ENCODE data around the gene ZNF37A.
"Not testable (repeated sequence)": the region's sequence is repeated elsewhere in the genome, so short reads cannot be mapped to it uniquely, and the experiment has no call there.

Gene ZNF37A

DNA sequence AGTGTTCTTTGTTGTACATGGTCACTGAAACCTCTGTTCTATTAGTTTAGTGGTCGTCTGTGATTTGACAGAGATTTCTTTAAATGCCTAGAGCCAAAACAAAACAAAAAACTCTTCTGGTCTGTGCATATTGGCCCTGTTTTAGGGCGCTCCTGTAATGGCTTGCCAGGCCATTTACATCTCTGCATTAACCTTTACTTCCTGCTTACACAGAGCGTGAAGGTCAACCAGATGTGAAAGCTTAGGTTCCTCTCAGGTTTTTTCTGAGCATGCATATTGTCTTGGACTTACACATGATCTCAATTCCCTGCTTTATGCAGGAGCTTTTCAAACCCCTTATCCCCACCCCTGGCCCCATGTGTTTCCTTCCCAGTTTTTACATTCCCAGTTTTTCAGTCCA is 9.6 kb downstream of the ZNF37A start:
- in situ Hi-C loops (cut with MboI; ENCODE audit: low sequenced_read_pairs), result no loop called here
- peaks cover 9% of the 10 kb centered on the region for H3K9me3 ChIP-seq
- no peaks in the 10 kb centered on the region for H3K4me1 ChIP-seq
- H3K27me3 ChIP-seq (ENCODE audit: low read depth), result no peaks in the 10 kb centered on the region
- no peak overlapping the region for H3K4me3 ChIP-seq
- H3K36me3 ChIP-seq (replicated peaks), result peaks cover 6% of the 10 kb centered on the region
- no peak for DNase-seq (ENCODE audit: low spot score in 2 of 2)

- Histone ChIP-seq H3K4me1 (no peaks in the 10 kb centered on the region), H3K27me3 (ENCODE audit: low read depth) (no peaks in the 10 kb centered on the region), H3K36me3 (replicated peaks) (peaks cover 17% of the 10 kb centered on the region), H3K9me3 (peaks cover 11% of the 10 kb centered on the region; the same call in 1 of the 2 replicates), H3K4me3 (no peak overlapping the region)
- in situ Hi-C loops (cut with MboI; ENCODE audit: low sequenced_read_pairs), result no loop called here
- no peak for DNase-seq (ENCODE audit: low spot score in 2 of 2)
These were observed 18.0 kb downstream of the ZNF37A start for GRCh38 chr10:38112159-38112558.

- peaks cover 29% of the 10 kb centered on the region for H3K9me3 ChIP-seq
- in situ Hi-C loops (cut with MboI; ENCODE audit: low sequenced_read_pairs), result no loop called here
- DNase-seq (ENCODE audit: low spot score in 2 of 2), result no peak
- H3K36me3 ChIP-seq (replicated peaks), result peaks cover 24% of the 10 kb centered on the region
- no peaks in the 10 kb centered on the region for H3K27me3 ChIP-seq (ENCODE audit: low read depth)
- H3K4me3 ChIP-seq, result no peak overlapping the region
- H3K4me1 ChIP-seq, result no peaks in the 10 kb centered on the region
These were observed 24.1 kb downstream of the ZNF37A start for GRCh38 chr10:38118072-38118807.

DNA sequence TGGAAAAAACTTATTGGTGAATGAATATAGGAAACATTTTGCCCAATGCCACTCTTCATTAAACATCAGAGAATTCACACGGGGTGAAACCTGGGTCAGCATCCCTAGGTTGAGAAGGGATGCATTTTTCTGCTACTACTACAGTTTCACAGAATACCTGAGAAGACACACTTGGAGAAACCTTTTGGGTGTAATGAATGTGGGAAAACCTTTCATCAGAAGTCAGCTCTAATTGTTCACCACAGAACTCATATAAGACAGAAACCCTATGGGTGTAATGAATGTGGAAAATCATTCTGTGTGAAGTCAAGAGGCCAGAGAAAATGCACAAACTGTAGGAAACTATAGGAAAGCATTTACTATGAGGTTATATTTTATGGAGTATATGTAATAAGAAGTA is 24.9 kb downstream of the ZNF37A start:
- H3K9me3 ChIP-seq, result peaks cover 29% of the 10 kb centered on the region

GRCh38 chr10:38127812-38128211 is 33.7 kb downstream of the ZNF37A start:
- no peaks in the 10 kb centered on the region for H3K9me3 ChIP-seq
- no peak for DNase-seq (ENCODE audit: low spot score in 2 of 2)
- no peaks in the 10 kb centered on the region for H3K36me3 ChIP-seq (replicated peaks)
- H3K27me3 ChIP-seq (ENCODE audit: low read depth), result no peaks in the 10 kb centered on the region
- in situ Hi-C loops (cut with MboI; ENCODE audit: low sequenced_read_pairs), result no loop called here
- no peak overlapping the region for H3K4me3 ChIP-seq
- no peaks in the 10 kb centered on the region for H3K4me1 ChIP-seq

More for the DNA sequence above, 24.9 kb downstream of the ZNF37A start:
- in situ Hi-C loops (cut with MboI; ENCODE audit: low sequenced_read_pairs), result no loop called here
- no peak for DNase-seq (ENCODE audit: low spot score in 2 of 2)
- Histone ChIP-seq H3K4me1 (no peaks in the 10 kb centered on the region), H3K27me3 (ENCODE audit: low read depth) (no peaks in the 10 kb centered on the region), H3K36me3 (replicated peaks) (peaks cover 24% of the 10 kb centered on the region), H3K4me3 (no peak overlapping the region)

GRCh38 chr10:38143587-38143986 is 49.5 kb downstream of the ZNF37A start:
- in situ Hi-C loops (cut with MboI; ENCODE audit: low sequenced_read_pairs), result no loop called here
- DNase-seq (ENCODE audit: low spot score in 2 of 2), result no peak

DNA sequence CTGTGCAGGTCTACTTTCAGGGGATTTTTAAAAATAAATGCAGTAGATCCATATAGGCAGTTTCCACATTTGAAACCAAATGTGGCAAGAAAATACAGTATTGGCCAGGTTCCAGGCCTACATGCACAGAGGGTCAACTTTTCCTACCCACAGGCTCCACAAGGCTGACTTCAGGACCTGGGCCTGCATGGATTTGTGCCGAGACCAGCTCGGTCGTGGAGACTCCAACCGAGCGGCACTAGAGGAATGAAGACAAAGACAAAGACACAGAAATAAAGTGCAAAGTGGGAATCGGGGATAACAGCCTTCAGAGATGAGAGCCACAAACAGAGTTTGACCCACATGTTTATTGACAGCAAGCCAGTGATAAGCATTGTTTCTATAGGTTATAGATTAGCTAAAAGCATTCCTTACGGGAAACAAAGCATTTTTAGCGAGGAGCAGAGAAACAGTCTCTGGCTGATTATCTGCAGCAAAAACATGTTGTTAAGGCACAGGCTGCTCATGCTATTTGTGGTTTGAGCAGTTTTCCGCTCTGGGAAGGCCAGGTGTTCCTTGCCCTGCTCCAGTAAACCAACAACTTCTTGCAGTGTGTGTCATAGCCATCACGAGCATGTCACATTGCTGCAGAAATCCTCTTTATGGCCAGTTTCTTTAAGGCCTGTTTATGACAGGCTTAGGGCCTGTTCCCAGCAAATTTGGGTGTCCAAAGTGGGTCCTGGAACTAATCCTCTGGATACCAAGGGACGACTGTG is 52.6 kb downstream of the ZNF37A start:
- no peaks in the 10 kb centered on the region for H3K9me3 ChIP-seq
- in situ Hi-C loops (cut with MboI; ENCODE audit: low sequenced_read_pairs), result no loop called here
- H3K4me1 ChIP-seq, result no peaks in the 10 kb centered on the region
- H3K36me3 ChIP-seq (replicated peaks), result no peaks in the 10 kb centered on the region
- no peaks in the 10 kb centered on the region for H3K27me3 ChIP-seq (ENCODE audit: low read depth)
- H3K4me3 ChIP-seq, result no peak overlapping the region
- DNase-seq (ENCODE audit: low spot score in 2 of 2), result no peak

More at GRCh38 chr10:38143587-38143986, 49.5 kb downstream of the ZNF37A start:
- Histone ChIP-seq H3K9me3 (no peaks in the 10 kb centered on the region), H3K4me3 (no peak overlapping the region), H3K36me3 (replicated peaks) (no peaks in the 10 kb centered on the region), H3K27me3 (ENCODE audit: low read depth) (no peaks in the 10 kb centered on the region), H3K4me1 (no peaks in the 10 kb centered on the region)

GRCh38 chr10:38147686-38148085 is 53.5 kb downstream of the ZNF37A start:
- Histone ChIP-seq H3K9me3 (no peaks in the 10 kb centered on the region), H3K4me3 (no peak overlapping the region)
- in situ Hi-C loops (cut with MboI; ENCODE audit: low sequenced_read_pairs), result no loop called here

DNA sequence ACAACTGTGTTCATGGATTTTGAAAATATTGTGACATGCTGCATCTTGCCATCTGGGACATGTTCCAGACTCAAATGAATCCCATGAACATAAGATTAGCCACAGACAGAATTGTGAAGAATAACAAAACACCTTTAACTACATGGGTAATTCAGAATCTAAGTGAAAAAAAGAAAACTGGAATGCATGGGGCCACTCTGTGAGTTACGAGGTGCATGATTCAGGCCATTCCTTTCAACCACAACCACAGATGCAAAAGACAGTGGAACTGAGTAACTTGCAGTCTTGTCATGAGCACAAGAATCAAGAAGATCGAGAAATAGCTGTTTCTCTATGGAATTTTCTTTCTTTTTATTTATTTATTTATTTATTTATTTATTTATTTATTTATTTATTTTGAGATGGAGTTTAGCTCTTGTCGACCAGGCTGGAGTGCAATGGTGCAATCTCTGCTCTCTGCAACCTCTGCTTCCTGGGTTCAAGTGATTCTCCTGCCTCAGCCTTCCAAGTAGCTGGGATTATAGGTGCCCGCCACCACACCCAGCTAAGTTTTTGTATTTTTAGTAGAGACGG is 56.8 kb downstream of the ZNF37A start:
- H3K4me3 ChIP-seq; DNase-seq (ENCODE audit: low spot score in 2 of 2); H3K27me3 ChIP-seq (ENCODE audit: low read depth); H3K36me3 ChIP-seq (replicated peaks); H3K4me1 ChIP-seq; in situ Hi-C loops (cut with MboI; ENCODE audit: low sequenced_read_pairs); H3K9me3 ChIP-seq: not testable (repeated sequence)

More at GRCh38 chr10:38147686-38148085, 53.5 kb downstream of the ZNF37A start:
- Histone ChIP-seq H3K36me3 (replicated peaks) (no peaks in the 10 kb centered on the region), H3K4me1 (no peaks in the 10 kb centered on the region), H3K27me3 (ENCODE audit: low read depth) (no peaks in the 10 kb centered on the region)
- no peak for DNase-seq (ENCODE audit: low spot score in 2 of 2)

- Histone ChIP-seq H3K4me3 (no peak overlapping the region), H3K4me1 (no peaks in the 10 kb centered on the region), H3K27me3 (ENCODE audit: low read depth) (no peaks in the 10 kb centered on the region), H3K9me3 (no peaks in the 10 kb centered on the region), H3K36me3 (replicated peaks) (no peaks in the 10 kb centered on the region)
- in situ Hi-C loops (cut with MboI; ENCODE audit: low sequenced_read_pairs), result no loop called here
- DNase-seq (ENCODE audit: low spot score in 2 of 2), result no peak
These were observed 62.5 kb downstream of the ZNF37A start for GRCh38 chr10:38156416-38157269.

DNA sequence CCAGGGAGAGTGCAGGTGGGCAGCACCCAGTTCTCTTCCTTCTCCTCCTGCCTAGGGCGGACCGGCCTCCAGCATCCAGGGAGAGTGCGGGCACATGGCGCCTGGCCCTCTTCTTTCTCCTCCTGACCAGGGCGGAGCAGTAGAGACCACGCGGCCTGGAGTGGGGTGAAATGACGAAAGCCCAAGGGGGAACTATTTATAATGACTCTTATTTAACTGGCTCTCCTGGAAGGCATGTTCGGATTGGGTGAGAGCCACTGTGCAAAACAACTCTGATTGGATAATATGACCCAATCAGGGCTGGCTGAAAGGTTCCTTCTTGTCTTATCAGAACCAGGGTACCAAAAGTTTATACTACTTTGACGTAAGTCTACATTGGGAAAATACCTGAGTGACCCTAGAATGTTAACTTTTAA is 63.1 kb downstream of the ZNF37A start:
- Histone ChIP-seq H3K4me1 (no peaks in the 10 kb centered on the region), H3K9me3 (no peaks in the 10 kb centered on the region), H3K4me3 (no peak overlapping the region), H3K36me3 (replicated peaks) (no peaks in the 10 kb centered on the region), H3K27me3 (ENCODE audit: low read depth) (no peaks in the 10 kb centered on the region)
- in situ Hi-C loops (cut with MboI; ENCODE audit: low sequenced_read_pairs), result no loop called here
- no peak for DNase-seq (ENCODE audit: low spot score in 2 of 2)

DNA sequence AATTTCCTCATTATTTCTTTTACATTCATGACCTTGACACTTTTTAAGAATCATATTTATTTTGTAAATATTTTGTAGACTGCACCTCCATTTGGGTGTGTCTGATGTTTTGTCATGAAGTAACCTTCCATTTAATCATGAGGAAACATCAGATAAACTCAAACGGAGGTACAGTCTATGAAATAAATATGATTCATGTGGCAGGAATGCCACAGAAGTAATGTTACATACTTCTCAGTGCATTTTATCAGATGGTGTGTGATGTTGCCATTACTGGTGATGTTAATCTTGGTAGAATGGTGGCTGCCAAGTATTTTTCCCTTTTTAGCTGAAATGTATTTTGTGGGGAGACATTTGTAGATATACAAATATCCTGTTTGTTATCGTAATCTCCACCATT is 64.9 kb downstream of the ZNF37A start:
- Histone ChIP-seq H3K9me3 (no peaks in the 10 kb centered on the region), H3K27me3 (ENCODE audit: low read depth) (no peaks in the 10 kb centered on the region), H3K4me3 (no peak overlapping the region), H3K36me3 (replicated peaks) (no peaks in the 10 kb centered on the region), H3K4me1 (no peaks in the 10 kb centered on the region)
- in situ Hi-C loops (cut with MboI; ENCODE audit: low sequenced_read_pairs), result no loop called here
- no peak for DNase-seq (ENCODE audit: low spot score in 2 of 2)

GRCh38 chr10:38163617-38164016 is 69.5 kb downstream of the ZNF37A start:
- no peaks in the 10 kb centered on the region for H3K4me1 ChIP-seq
- in situ Hi-C loops (cut with MboI; ENCODE audit: low sequenced_read_pairs), result no loop called here
- DNase-seq (ENCODE audit: low spot score in 2 of 2), result no peak
- H3K9me3 ChIP-seq, result no peaks in the 10 kb centered on the region
- no peaks in the 10 kb centered on the region for H3K27me3 ChIP-seq (ENCODE audit: low read depth)
- no peak overlapping the region for H3K4me3 ChIP-seq
- H3K36me3 ChIP-seq (replicated peaks), result no peaks in the 10 kb centered on the region

All from HAP-1 (cell line).